ENCODE data around the gene SLC4A5. TPM values are rescaled to one million over a fixed set of nuclear protein-coding genes. Genes with fewer than 3 reads are reported as not detected.
"Not testable (repeated sequence)": the region's sequence is repeated elsewhere in the genome, so short reads cannot be mapped to it uniquely, and the experiment has no call there.

Gene SLC4A5
- total RNA-seq, 1 donor from 2014 or later: 8.2 TPM

DNA sequence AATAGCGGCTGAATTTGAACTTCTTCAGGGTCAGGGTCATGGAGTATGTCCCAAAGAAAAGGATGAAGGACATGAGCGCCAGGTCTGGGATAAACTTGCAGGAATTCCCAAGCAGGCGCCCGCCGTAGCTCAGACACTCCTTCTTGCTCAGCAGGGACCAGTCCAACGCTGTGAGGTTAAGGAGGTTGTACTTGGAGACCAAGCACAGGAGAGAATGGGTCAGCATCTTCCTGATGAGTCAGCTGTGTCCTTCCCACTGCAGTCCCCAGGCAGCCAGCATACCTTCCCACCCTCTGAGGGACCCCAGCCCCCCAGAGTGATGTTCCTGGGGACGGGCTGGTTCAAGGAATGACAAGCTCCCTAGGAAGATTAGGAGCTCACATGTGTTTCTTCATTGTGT is 103.9 kb downstream of the SLC4A5 start:
- Mint-ChIP-seq H3K27me3 (ENCODE audit: unreplicated experiment) (peaks cover 6% of the 10 kb centered on the region), H3K4me1 (ENCODE audit: low read depth, unreplicated experiment) (peaks cover 3% of the 10 kb centered on the region), H3K4me3 (ENCODE audit: unreplicated experiment) (no peak overlapping the region), H3K9me3 (ENCODE audit: unreplicated experiment) (no peaks in the 10 kb centered on the region), H3K36me3 (ENCODE audit: unreplicated experiment) (peaks cover 4% of the 10 kb centered on the region), H3K27ac (ENCODE audit: unreplicated experiment) (no peak overlapping the region)
- DNase-seq: no peak
- TF ChIP-seq, protein P1, sequence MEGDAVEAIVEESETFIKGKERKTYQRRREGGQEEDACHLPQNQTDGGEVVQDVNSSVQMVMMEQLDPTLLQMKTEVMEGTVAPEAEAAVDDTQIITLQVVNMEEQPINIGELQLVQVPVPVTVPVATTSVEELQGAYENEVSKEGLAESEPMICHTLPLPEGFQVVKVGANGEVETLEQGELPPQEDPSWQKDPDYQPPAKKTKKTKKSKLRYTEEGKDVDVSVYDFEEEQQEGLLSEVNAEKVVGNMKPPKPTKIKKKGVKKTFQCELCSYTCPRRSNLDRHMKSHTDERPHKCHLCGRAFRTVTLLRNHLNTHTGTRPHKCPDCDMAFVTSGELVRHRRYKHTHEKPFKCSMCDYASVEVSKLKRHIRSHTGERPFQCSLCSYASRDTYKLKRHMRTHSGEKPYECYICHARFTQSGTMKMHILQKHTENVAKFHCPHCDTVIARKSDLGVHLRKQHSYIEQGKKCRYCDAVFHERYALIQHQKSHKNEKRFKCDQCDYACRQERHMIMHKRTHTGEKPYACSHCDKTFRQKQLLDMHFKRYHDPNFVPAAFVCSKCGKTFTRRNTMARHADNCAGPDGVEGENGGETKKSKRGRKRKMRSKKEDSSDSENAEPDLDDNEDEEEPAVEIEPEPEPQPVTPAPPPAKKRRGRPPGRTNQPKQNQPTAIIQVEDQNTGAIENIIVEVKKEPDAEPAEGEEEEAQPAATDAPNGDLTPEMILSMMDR (IDR thresholded peaks at IDR 0.05; ENCODE audit: partially characterized antibody, unreplicated experiment): no peak

DNA sequence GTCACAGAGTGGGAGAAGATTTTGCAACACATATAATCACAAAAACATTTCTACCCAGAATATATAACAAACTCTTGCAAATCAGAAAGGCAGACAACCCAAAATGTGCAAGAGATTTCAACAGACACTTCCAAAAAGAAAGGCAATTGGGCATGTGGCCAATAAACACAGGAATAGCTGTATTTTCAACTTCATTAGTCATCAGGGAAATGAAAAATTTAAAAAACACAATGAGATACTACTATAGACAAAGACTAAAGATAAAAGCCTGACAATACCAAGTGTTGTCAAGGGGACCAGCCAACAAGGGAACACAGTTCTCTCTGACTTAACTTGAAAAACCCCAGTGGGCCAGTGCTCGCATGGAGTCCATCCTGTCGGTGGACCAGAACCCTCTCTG is 104.3 kb downstream of the SLC4A5 start:
- Mint-ChIP-seq H3K27ac (ENCODE audit: unreplicated experiment) (no peak overlapping the region), H3K27me3 (ENCODE audit: unreplicated experiment) (peaks cover 6% of the 10 kb centered on the region), H3K36me3 (ENCODE audit: unreplicated experiment) (peaks cover 4% of the 10 kb centered on the region), H3K4me1 (ENCODE audit: low read depth, unreplicated experiment) (peaks cover 3% of the 10 kb centered on the region), H3K9me3 (ENCODE audit: unreplicated experiment) (no peaks in the 10 kb centered on the region), H3K4me3 (ENCODE audit: unreplicated experiment) (no peak overlapping the region)
- DNase-seq: no peak
- TF ChIP-seq, protein P1 (IDR thresholded peaks at IDR 0.05; ENCODE audit: partially characterized antibody, unreplicated experiment): no peak

DNA sequence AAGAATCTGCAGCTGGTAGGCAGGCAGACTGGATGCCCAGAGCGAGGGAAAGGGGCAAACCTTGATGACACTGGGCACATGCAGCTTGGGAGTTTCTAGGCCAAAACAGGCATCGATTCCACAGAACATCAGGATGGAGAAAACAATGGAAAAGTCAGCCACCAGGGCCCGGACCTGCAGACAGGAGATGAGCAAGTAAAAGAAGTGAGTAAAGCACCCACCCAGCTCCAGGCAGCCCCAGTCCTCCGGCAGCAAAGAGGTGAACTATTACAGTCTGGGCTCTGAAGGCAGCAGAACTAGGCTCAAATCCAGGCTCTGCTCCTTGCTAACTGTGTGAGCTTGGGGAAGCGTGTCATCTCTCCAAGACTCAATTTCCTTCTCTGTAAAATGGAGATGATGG is 108.2 kb downstream of the SLC4A5 start:
- Mint-ChIP-seq H3K36me3 (ENCODE audit: unreplicated experiment) (peaks cover 2% of the 10 kb centered on the region), H3K4me3 (ENCODE audit: unreplicated experiment) (no peak overlapping the region), H3K4me1 (ENCODE audit: low read depth, unreplicated experiment) (peaks cover 3% of the 10 kb centered on the region), H3K27ac (ENCODE audit: unreplicated experiment) (no peak overlapping the region), H3K9me3 (ENCODE audit: unreplicated experiment) (peaks cover 1% of the 10 kb centered on the region), H3K27me3 (ENCODE audit: unreplicated experiment) (peaks cover 7% of the 10 kb centered on the region)
- TF ChIP-seq, protein P1 (IDR thresholded peaks at IDR 0.05; ENCODE audit: partially characterized antibody, unreplicated experiment): no peak
- DNase-seq: no peak

DNA sequence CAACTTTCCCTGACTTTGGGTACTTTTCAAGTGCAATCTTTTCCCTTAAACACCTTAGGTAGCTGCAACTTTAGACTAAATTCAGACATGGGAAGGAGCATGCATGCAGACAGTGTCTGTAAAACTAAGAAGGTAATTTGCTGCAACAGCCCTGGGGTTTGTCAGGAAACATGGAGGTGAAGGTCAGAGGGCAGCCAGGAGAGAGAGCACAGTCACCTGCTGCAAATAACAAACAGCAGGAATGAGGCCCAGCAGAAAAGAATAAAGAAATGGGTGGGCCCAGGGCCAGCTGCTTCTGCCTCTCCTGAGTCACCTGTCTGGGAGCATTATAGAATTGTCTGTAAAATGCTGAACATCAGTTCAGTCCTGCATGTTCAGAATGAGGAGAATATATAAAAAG is 109.6 kb downstream of the SLC4A5 start:
- H3K36me3 Mint-ChIP-seq (ENCODE audit: unreplicated experiment): no peaks in the 10 kb centered on the region
- no peak for DNase-seq
- H3K4me3 Mint-ChIP-seq (ENCODE audit: unreplicated experiment): no peak overlapping the region
- TF ChIP-seq, protein P1 (IDR thresholded peaks at IDR 0.05; ENCODE audit: partially characterized antibody, unreplicated experiment): no peak
- H3K4me1 Mint-ChIP-seq (ENCODE audit: low read depth, unreplicated experiment): peaks cover 3% of the 10 kb centered on the region
- no peak overlapping the region for H3K27ac Mint-ChIP-seq (ENCODE audit: unreplicated experiment)
- H3K9me3 Mint-ChIP-seq (ENCODE audit: unreplicated experiment): peaks cover 1% of the 10 kb centered on the region
- H3K27me3 Mint-ChIP-seq (ENCODE audit: unreplicated experiment): peaks cover 5% of the 10 kb centered on the region

DNA sequence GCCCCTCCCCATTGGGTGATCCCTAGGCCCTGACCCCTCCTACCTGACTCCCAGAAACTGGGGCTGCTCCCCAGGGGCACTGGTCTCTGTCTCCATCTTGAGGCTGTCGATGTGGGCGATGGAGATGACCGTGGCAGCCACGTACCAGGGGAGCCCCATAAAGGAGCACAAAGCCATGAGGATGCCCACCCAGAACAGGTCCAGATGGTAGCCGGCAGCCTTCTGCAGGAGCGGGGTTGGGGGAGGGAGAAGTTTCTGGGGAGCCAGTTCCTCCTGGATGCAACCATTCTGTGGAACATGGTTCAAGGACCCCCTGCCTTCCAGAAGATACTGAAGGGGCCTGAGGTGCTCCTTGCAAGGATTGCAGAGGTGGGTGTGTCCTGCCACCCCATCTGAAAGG is 110.8 kb downstream of the SLC4A5 start:
- H3K27ac Mint-ChIP-seq (ENCODE audit: unreplicated experiment): no peak overlapping the region
- H3K4me1 Mint-ChIP-seq (ENCODE audit: low read depth, unreplicated experiment): peaks cover 5% of the 10 kb centered on the region
- H3K9me3 Mint-ChIP-seq (ENCODE audit: unreplicated experiment): peaks cover 4% of the 10 kb centered on the region
- H3K36me3 Mint-ChIP-seq (ENCODE audit: unreplicated experiment): no peaks in the 10 kb centered on the region
- H3K27me3 Mint-ChIP-seq (ENCODE audit: unreplicated experiment): peaks cover 5% of the 10 kb centered on the region
- DNase-seq: no peak
- no peak overlapping the region for H3K4me3 Mint-ChIP-seq (ENCODE audit: unreplicated experiment)
- TF ChIP-seq, protein P1 (IDR thresholded peaks at IDR 0.05; ENCODE audit: partially characterized antibody, unreplicated experiment): no peak

DNA sequence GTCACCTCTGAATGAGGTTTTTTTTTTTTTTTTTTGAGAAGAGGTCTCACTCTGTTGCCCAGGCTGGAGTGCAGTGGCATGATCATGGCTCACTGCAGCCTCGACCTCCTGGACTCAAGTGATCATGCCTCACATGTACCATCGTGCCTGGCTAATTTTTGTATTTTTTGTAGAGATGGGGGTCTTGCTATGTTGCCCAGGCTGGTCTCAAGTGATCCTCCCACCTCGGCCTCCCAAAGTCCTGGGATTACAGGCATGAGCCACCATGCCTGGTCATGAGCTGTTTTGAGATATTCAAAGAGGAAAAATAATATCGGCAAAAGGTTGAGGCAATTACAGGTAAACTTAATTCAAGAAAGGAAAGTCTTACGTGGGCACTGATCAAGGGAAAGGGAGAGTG is 113.4 kb downstream of the SLC4A5 start:
- peaks cover 14% of the 10 kb centered on the region for H3K4me1 Mint-ChIP-seq (ENCODE audit: low read depth, unreplicated experiment)

More for the DNA sequence above, 113.4 kb downstream of the SLC4A5 start:
- H3K9me3 Mint-ChIP-seq (ENCODE audit: unreplicated experiment); H3K36me3 Mint-ChIP-seq (ENCODE audit: unreplicated experiment); H3K27ac Mint-ChIP-seq (ENCODE audit: unreplicated experiment); H3K4me3 Mint-ChIP-seq (ENCODE audit: unreplicated experiment); DNase-seq; H3K27me3 Mint-ChIP-seq (ENCODE audit: unreplicated experiment): not testable (repeated sequence)

All from glutamatergic neuron (in vitro differentiated cells).